Measurements from ENCODE around the gene AK6. TPM values are rescaled to one million over a fixed set of nuclear protein-coding genes. Genes with fewer than 3 reads are reported as not detected.
A peak's percentile ranks its signal among the peaks of the same experiment; 100 is the strongest.

The AK6 gene
- total and polyA plus RNA-seq, 9 of the 15 experiments (the other 6 are each of a cell fraction or from before 2014, with no cell fraction given) = 84.6 to 669 (median 143) TPM

- ChIA-PET POLR2A (interaction anchor here (1.5 kb wide), 1 partner anchor 8 kb away, joined by 6 read pairs; the partner anchor contains the start of genes AK6, RAD17 and TAF9), CTCF (ENCODE audit: low intra/inter-chr PET ratio) (no interaction called here)
- Histone ChIP-seq H3K9me1 (ENCODE audit: control insufficient read depth, insufficient read depth, low read length) (no peaks in the 10 kb centered on the region), H3K4me1 (replicated peaks in 1 of 2; ENCODE audit: control insufficient read depth in 2 of 2, insufficient read depth in 2 of 2, low read length in 2 of 2) (no peaks in the 10 kb centered on the region), H3K27me3 (ENCODE audit: control insufficient read depth in 2 of 2, insufficient read depth in 2 of 2, low read length in 2 of 2) (no peaks in the 10 kb centered on the region), H3K9me3 (replicated peaks; ENCODE audit: control insufficient read depth, insufficient read depth, low read depth, low read length) (no peaks in the 10 kb centered on the region), H3K36me3 (ENCODE audit: control insufficient read depth, insufficient read depth, low read length) (peaks cover 77% of the 10 kb centered on the region), H3K9ac (ENCODE audit: insufficient read depth in 1 of 2, low read depth in 2 of 2, low read length in 2 of 2) (no peak overlapping the region), H4K20me1 (replicated peaks; ENCODE audit: control insufficient read depth, insufficient read depth, low read length) (no peaks in the 10 kb centered on the region), H3K4me2 (ENCODE audit: insufficient read depth, low read length) (no peak overlapping the region), H2AFZ (ENCODE audit: low read depth, low read length) (no peak overlapping the region), H3K79me2 (ENCODE audit: control insufficient read depth, insufficient read depth, low read length) (no peaks in the 10 kb centered on the region; the same call in 2 of the 3 replicates), H3K27ac (ENCODE audit: extremely low read depth, low read depth, low read length) (no peak overlapping the region), H3K4me3 (no peak overlapping the region)
- intact Hi-C loops (cut with micrococcal nuclease) = no loop called here
- in situ Hi-C loops (cut with MboI) = no loop called here
- no TSS peak for BruUV-seq (replicated peaks)
- no peak for ATAC-seq
- FAIRE-seq = no peak
- DNase-seq (ENCODE audit: extremely low read depth in 1 of 4, low spot score in 3 of 4) = no peak
- TF ChIP-seq ZBTB11 (CRISPR knock-in tag; IDR thresholded peaks at IDR 0.05) = no peak
- TF ChIP-seq PML (IDR thresholded peaks at IDR 0.05; ENCODE audit: low read length) = no peak
- TF ChIP-seq MAFK (IDR thresholded peaks at IDR 0.05; ENCODE audit: low read length) = peak; percentile 66
- peak; percentile 91 for TF ChIP-seq ZNF316 (IDR thresholded peaks at IDR 0.05)
- no peak for TF ChIP-seq NONO (IDR thresholded peaks at IDR 0.05; ENCODE audit: low read depth in 2 of 2, low read length in 1 of 2)
- no peak for TF ChIP-seq MTA2 (IDR thresholded peaks at IDR 0.05; ENCODE audit: low read depth)
- TF ChIP-seq U2AF2 (optimal IDR thresholded peaks at IDR 0.05; ENCODE audit: low read depth, low read length) = no peak
- no peak for TF ChIP-seq PHB2 (IDR thresholded peaks at IDR 0.05; ENCODE audit: low read depth)
- TF ChIP-seq MLLT1 (IDR thresholded peaks at IDR 0.05) = no peak
- TF ChIP-seq KLF10 (CRISPR knock-in tag; IDR thresholded peaks at IDR 0.05) = no peak
- peak; percentile 75 for TF ChIP-seq MAFF (IDR thresholded peaks at IDR 0.05; ENCODE audit: low read length)
- TF ChIP-seq TGIF2 (CRISPR knock-in tag; IDR thresholded peaks at IDR 0.05) = no peak
- no peak for TF ChIP-seq HES1 (IDR thresholded peaks at IDR 0.05; ENCODE audit: low read depth)
- TF ChIP-seq C11orf30 (IDR thresholded peaks at IDR 0.05; ENCODE audit: low read depth) = peak; percentile 81
- TF ChIP-seq SRSF1 (IDR thresholded peaks at IDR 0.05; ENCODE audit: low read depth, low read length) = no peak
- TF ChIP-seq HMGN3 (IDR thresholded peaks at IDR 0.05; ENCODE audit: borderline replicate concordance, extremely low read depth, insufficient read length, low read depth, low read length) = no peak
- no peak for TF ChIP-seq ZBTB1 (CRISPR knock-in tag; IDR thresholded peaks at IDR 0.05; ENCODE audit: borderline replicate concordance, low read depth)
- TF ChIP-seq ZNF512 (tag; IDR thresholded peaks at IDR 0.05) = no peak
Measured at GRCh38 chr5:69378376-69378775, 9.1 kb upstream of the AK6 start.

Data from K562 (cell line).